Endothelial cell of umbilical vein (primary cell): ENCODE measurements around the gene MYLK. TPM values are rescaled to one million over a fixed set of nuclear protein-coding genes. Genes with fewer than 3 reads are reported as not detected.

ENCODE experiments used
- BruUV-seq: library from RNA; stranded (reverse); fragments of 400-500 nt; replicated peaks from 2 replicates; lab custom pipeline; 2021; lab: Mats Ljungman, UMichigan
- CTCF ChIA-PET: fragments of 300-600, 350-600 bp; sonication (Branson Sonifier 250); formaldehyde crosslinking; loops from one replicate; lab custom pipeline; 2021; ENCODE audit warnings: antibody characterized with exemption, inconsistent platforms; lab: Charles Lee
- POLR2A ChIA-PET: fragments of 300-600, 350-600 bp; sonication (Branson Sonifier 250); formaldehyde crosslinking; loops from one replicate; lab custom pipeline; 2021; ENCODE audit warnings: antibody characterized with exemption, inconsistent platforms; lab: Charles Lee
- DNase-seq: peaks from one replicate; pipeline ENCODE4 v3.0.0-alpha.2; 2011; ENCODE audit warnings: low read depth, low spot score
- FAIRE-seq: peaks from 2 replicates; lab custom pipeline; 2011; peaks lifted over from hg19 to GRCh38; lab: Jason Lieb, UNC
- H2AFZ ChIP-seq: 2 replicates; pipeline ENCODE4 v1.6.0; 2012; ENCODE audit warnings: low read depth, low read length, control low read depth, inconsistent platforms
- H3K27ac ChIP-seq: 2 replicates; pipeline ENCODE4 v1.5.1; 2011; ENCODE audit warnings: low read depth, mild to moderate bottlenecking, control low read depth, low read length, moderate library complexity; ENCODE audit not compliant: insufficient read depth
- H3K27me3 ChIP-seq, 2 experiments: 2 replicates each; pipeline versions ENCODE4 v1.6.0 to v1.6.1; 2011; ENCODE audit warnings: low read length in 2 of 2, mixed read lengths in 1 of 2; ENCODE audit not compliant: control insufficient read depth in 2 of 2, insufficient read depth in 2 of 2
- H3K36me3 ChIP-seq, 2 experiments: 2 replicates in 1 of 2; 3 replicates in 1 of 2; pipeline ENCODE4 v1.5.1; 2011; ENCODE audit warnings: low read length in 2 of 2, mild to moderate bottlenecking in 1 of 2, moderate library complexity in 1 of 2; ENCODE audit not compliant: control insufficient read depth in 2 of 2, insufficient read depth in 2 of 2; ENCODE audit errors: extremely low read depth in 1 of 2
- H3K4me1 ChIP-seq: 3 replicates; pipeline ENCODE4 v1.5.1; 2011; ENCODE audit warnings: mild to moderate bottlenecking, low read length; ENCODE audit not compliant: control insufficient read depth, insufficient read depth; ENCODE audit errors: extremely low read depth
- H3K4me2 ChIP-seq: 2 replicates; pipeline ENCODE4 v1.6.1; 2011; ENCODE audit warnings: low read length, control low read depth, mixed read lengths; ENCODE audit not compliant: insufficient read depth
- H3K4me3 ChIP-seq, 3 experiments: fragments of 200-600 bp in 1 of 3; sonication (generic), shearing (Covaris generic) in 1 of 3; replicated peaks in 1 of 3; 2 replicates each; pipeline ENCODE4 v1.5.1; 2011 to 2016; ENCODE audit warnings: control low read depth in 3 of 3, low read length in 3 of 3, mild to moderate bottlenecking in 2 of 3, inconsistent platforms in 1 of 3, low read depth in 1 of 3, moderate library complexity in 1 of 3; ENCODE audit not compliant: insufficient read depth in 1 of 3
- H3K79me2 ChIP-seq: 2 replicates; pipeline ENCODE4 v1.6.0; 2012; ENCODE audit warnings: low read length, inconsistent platforms; ENCODE audit not compliant: control insufficient read depth, insufficient read depth
- H3K9ac ChIP-seq: replicated peaks from 2 replicates; pipeline ENCODE3; 2011; ENCODE audit warnings: low read length, control low read depth; ENCODE audit not compliant: insufficient read depth; ENCODE audit errors: extremely low read depth
- H3K9me1 ChIP-seq: replicated peaks from 3 replicates; pipeline ENCODE4 v1.6.0; 2011; ENCODE audit warnings: mild to moderate bottlenecking, low read length; ENCODE audit not compliant: control insufficient read depth, insufficient read depth; ENCODE audit errors: extremely low read depth
- H3K9me3 ChIP-seq: replicated peaks from 2 replicates; pipeline ENCODE4 v1.5.1; 2012; ENCODE audit warnings: low read length, inconsistent platforms; ENCODE audit not compliant: control insufficient read depth, insufficient read depth
- H4K20me1 ChIP-seq: replicated peaks from 2 replicates; pipeline ENCODE3; 2011; ENCODE audit warnings: mild to moderate bottlenecking, low read length; ENCODE audit not compliant: control insufficient read depth, insufficient read depth; ENCODE audit errors: extremely low read depth
- EZH2 ChIP-seq: IDR thresholded peaks from 2 replicates; pipeline ENCODE4 v1.6.1; 2012; ENCODE audit warnings: borderline replicate concordance, low read depth, mild to moderate bottlenecking, moderate library complexity, low read length, inconsistent platforms; ENCODE audit not compliant: severe bottlenecking
- FOS ChIP-seq: IDR thresholded peaks from 2 replicates; pipeline ENCODE4 v1.6.1; 2011; ENCODE audit warnings: mild to moderate bottlenecking, low read length, moderate library complexity, borderline replicate concordance; ENCODE audit not compliant: insufficient read depth
- GATA2 ChIP-seq: IDR thresholded peaks from 2 replicates; pipeline ENCODE4 v1.7.0; 2011; ENCODE audit warnings: low read depth, mild to moderate bottlenecking, moderate library complexity, mixed read lengths, low read length; ENCODE audit not compliant: insufficient read length, insufficient read depth
- JUN ChIP-seq: IDR thresholded peaks from 2 replicates; pipeline ENCODE4 v1.6.1; 2011; ENCODE audit warnings: borderline replicate concordance, low read depth; ENCODE audit not compliant: insufficient read length, insufficient read depth
- MAX ChIP-seq: IDR thresholded peaks from 2 replicates; pipeline ENCODE4 v1.6.1; 2011; ENCODE audit not compliant: insufficient read depth, insufficient read length
- MYC ChIP-seq: IDR thresholded peaks from one replicate; pipeline ENCODE4 v1.6.1; 2011; ENCODE audit warnings: mild to moderate bottlenecking, low read depth, low read length
- POLR2A ChIP-seq: IDR thresholded peaks from 2 replicates; pipeline ENCODE4 v1.6.1; 2012; ENCODE audit warnings: low read depth, mild to moderate bottlenecking, control low read depth, low read length
- POLR2AphosphoS5 ChIP-seq: IDR thresholded peaks from 2 replicates; pipeline ENCODE4 v1.6.1; 2012; ENCODE audit warnings: low read depth, mild to moderate bottlenecking, control low read depth, low read length, moderate library complexity; ENCODE audit not compliant: insufficient read depth
- dilution Hi-C: fragments of 300-500 bp; cut with MboI; formaldehyde crosslinking; loops from one replicate; pipeline ENCODE4 v1.15.0; 2019; ENCODE audit warnings: low sequenced_read_pairs; ENCODE audit not compliant: extremely low pct_ligation_motif_present
- intact Hi-C: fragments of 100-400 bp; cut with micrococcal nuclease; formaldehyde crosslinking; loops from one replicate; pipeline ENCODE4 v1.10.0; 2022
- polyA plus RNA-seq, 4 experiments: library from polyadenylated mRNA; depleted of rRNA in 3 of 4; stranded (reverse) in 3 of 4; unstranded in 1 of 4; fragments of >200 nt; gene quantifications; 2 replicates each; pipeline versions ENCODE4 v1.2.1 to v1.2.3, GENCODE V29; 2011 to 2012; ENCODE audit warnings: missing spikeins in 1 of 4
- total RNA-seq: library from RNA; stranded (reverse); gene quantifications from 2 replicates; pipeline ENCODE4 v1.2.3, GENCODE V29; 2021
- TF ChIP-seq, protein P1 (sequence below), 2 donors: IDR thresholded peaks; 1 replicate in 1 of 2; 2 replicates in 1 of 2; pipeline ENCODE4 v1.5.1; 2011; ENCODE audit warnings: low read length in 2 of 2, mild to moderate bottlenecking in 2 of 2, moderate library complexity in 2 of 2, control low read depth in 1 of 2, inconsistent platforms in 1 of 2, low read depth in 1 of 2; ENCODE audit not compliant: insufficient read depth in 1 of 2; ENCODE audit errors: extremely low read depth in 1 of 2

MYLK gene
- total and polyA plus RNA-seq, 2 donors (not counting 3 experiments of a cell fraction or from before 2014, with no cell fraction given), result 10.0 to 22.2 TPM

- Histone ChIP-seq H3K79me2 (no peaks in the 10 kb centered on the region), H3K9me1 (no peaks in the 10 kb centered on the region), H3K36me3 (no peaks in the 10 kb centered on the region), H3K27me3 (peaks cover 3 to 14% of the 10 kb centered on the region in 2 experiments), H3K27ac (no peak overlapping the region), H2AFZ (no peak overlapping the region), H3K9ac (no peak overlapping the region), H3K4me2 (no peak overlapping the region), H3K9me3 (no peaks in the 10 kb centered on the region), H3K4me1 (no peaks in the 10 kb centered on the region), H4K20me1 (no peaks in the 10 kb centered on the region), H3K4me3 (no peak overlapping the region)
- BruUV-seq, result no TSS peak
- dilution Hi-C loops, result no loop called here
- ChIA-PET POLR2A (no interaction called here), CTCF (no interaction called here)
- FAIRE-seq, result no peak
- no peak for DNase-seq
- intact Hi-C loops, result no loop called here
- TF ChIP-seq POLR2AphosphoS5 (no peak), MYC (no peak), JUN (no peak), POLR2A (no peak), EZH2 (no peak), FOS (no peak), MAX (no peak), GATA2 (no peak)
- TF ChIP-seq, protein P1, sequence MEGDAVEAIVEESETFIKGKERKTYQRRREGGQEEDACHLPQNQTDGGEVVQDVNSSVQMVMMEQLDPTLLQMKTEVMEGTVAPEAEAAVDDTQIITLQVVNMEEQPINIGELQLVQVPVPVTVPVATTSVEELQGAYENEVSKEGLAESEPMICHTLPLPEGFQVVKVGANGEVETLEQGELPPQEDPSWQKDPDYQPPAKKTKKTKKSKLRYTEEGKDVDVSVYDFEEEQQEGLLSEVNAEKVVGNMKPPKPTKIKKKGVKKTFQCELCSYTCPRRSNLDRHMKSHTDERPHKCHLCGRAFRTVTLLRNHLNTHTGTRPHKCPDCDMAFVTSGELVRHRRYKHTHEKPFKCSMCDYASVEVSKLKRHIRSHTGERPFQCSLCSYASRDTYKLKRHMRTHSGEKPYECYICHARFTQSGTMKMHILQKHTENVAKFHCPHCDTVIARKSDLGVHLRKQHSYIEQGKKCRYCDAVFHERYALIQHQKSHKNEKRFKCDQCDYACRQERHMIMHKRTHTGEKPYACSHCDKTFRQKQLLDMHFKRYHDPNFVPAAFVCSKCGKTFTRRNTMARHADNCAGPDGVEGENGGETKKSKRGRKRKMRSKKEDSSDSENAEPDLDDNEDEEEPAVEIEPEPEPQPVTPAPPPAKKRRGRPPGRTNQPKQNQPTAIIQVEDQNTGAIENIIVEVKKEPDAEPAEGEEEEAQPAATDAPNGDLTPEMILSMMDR (IDR thresholded peaks at IDR 0.05; ENCODE audit: extremely low read depth in 1 of 2, insufficient read depth in 1 of 2, low read depth in 1 of 2, low read length in 2 of 2), result no peak
Observed at GRCh38 chr3:123798550-123798949, 85.6 kb downstream of the MYLK start.
